Tibial artery (tissue), 4 donors: ENCODE results near the gene SAMD10.

Source experiments
- DNase-seq, 2 donors: peaks; one replicate each; pipeline ENCODE4 v3.0.0-alpha.2; 2019
- H3K27ac ChIP-seq, 2 donors: fragments of 200-600 bp; sonication (generic) in 1 of 2; 1 replicate in 1 of 2; 2 replicates in 1 of 2; pipeline ENCODE4 v1.5.1; 2018 to 2019; ENCODE audit warnings: mild to moderate bottlenecking in 1 of 2
- H3K27me3 ChIP-seq, 2 donors: fragments of 200-600 bp; sonication (generic) in 1 of 2; one replicate each; pipeline versions ENCODE4 v1.5.1 to v1.6.0; 2016 to 2019
- H3K36me3 ChIP-seq, 3 donors: fragments of 200-600 bp; sonication (generic) in 2 of 3; one replicate each; pipeline ENCODE4 v1.5.1; 2016 to 2019; ENCODE audit warnings: mild to moderate bottlenecking in 2 of 3
- H3K4me1 ChIP-seq, 4 donors: fragments of 200-600 bp; sonication (generic) in 2 of 4; 1 replicate in 3 of 4; 2 replicates in 1 of 4; pipeline ENCODE4 v1.5.1; 2016 to 2019
- H3K4me3 ChIP-seq, 2 donors: fragments of 200-600 bp; sonication (generic) in 1 of 2; 1 replicate in 1 of 2; 2 replicates in 1 of 2; pipeline ENCODE4 v1.5.1; 2018 to 2019; ENCODE audit warnings: mild to moderate bottlenecking in 2 of 2
- H3K9me3 ChIP-seq, 3 donors: fragments of 200-600 bp; sonication (generic) in 1 of 3; one replicate each; pipeline ENCODE4 v1.5.1; 2016 to 2019
- CTCF ChIP-seq, 2 experiments: fragments of 200-600 bp in 1 of 2; fragments of 450-650 bp in 1 of 2; IDR thresholded peaks; one replicate each; pipeline ENCODE4 v1.5.1; 2017 to 2019; ENCODE audit warnings: antibody characterized with exemption in 2 of 2, mild to moderate bottlenecking in 1 of 2, moderate library complexity in 1 of 2
- intact Hi-C: fragments of 100-400 bp; cut with DNase I; formaldehyde crosslinking; loops from one replicate; pipeline ENCODE4 v1.15.0; 2023; ENCODE audit warnings: low total_unique reads

The SAMD10 gene

DNA sequence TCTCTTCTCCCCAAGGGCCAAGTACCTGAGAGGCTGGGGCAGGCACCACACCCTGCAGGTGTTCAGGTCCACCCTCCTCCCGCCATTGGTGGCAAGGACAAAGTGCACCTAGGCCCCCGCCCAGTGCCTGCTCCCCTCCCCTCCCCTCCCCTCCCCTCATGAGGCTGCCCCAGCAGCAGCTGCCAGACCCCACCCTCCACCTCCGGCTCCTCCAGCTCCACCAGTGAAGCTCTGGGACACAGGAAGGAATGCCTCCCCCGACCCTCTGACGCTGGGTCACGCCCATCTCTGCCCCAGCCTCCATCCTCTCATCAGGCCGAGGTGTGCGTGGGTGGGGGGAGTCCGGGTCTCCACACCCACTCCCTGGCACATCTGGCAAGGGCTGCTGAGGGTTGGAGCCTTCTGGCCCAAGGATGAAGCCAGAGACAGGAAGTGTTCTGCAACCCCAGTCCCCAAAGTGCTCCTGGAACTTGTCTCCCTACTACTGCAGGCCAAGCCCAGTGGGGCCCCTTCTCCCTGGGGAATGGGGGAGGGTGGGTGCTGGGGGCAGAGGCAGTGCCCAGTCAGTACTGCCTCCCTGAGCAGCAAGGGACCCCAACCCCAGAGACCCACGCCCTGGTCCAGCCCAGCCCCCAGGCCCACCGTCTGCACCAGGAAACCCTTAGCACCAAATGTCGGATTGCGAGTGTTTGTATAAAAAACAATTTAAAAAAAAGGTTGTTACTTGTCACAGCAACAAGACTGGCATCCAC, 21.6 kb downstream of the SAMD10 start:
- intact Hi-C loops = no loop called here
- peak overlapping the region; percentile 67 to 96 for H3K27ac ChIP-seq
- no peaks in the 10 kb centered on the region for H3K9me3 ChIP-seq
- TF ChIP-seq CTCF (IDR thresholded peaks at IDR 0.05) = no peak
- no peaks in the 10 kb centered on the region for H3K27me3 ChIP-seq
- H3K4me3 ChIP-seq = peak overlapping the region in 1 of 2 donors; percentile 98
- H3K36me3 ChIP-seq = peaks cover 16 to 50% (median 29%) of the 10 kb centered on the region in 3 donors
- peaks cover 0 to 44% (median 31%) of the 10 kb centered on the region in 4 donors for H3K4me1 ChIP-seq
- DNase-seq = no peak

GRCh38 chr20:63957004-63957689, 22.3 kb downstream of the SAMD10 start:
- Histone ChIP-seq H3K36me3 (peaks cover 13 to 43% (median 23%) of the 10 kb centered on the region in 3 donors), H3K4me1 (peaks cover 0 to 52% (median 37%) of the 10 kb centered on the region in 4 donors), H3K27ac (peak overlapping the region; percentile 67 to 96), H3K4me3 (peak overlapping the region; percentile 92 to 98), H3K27me3 (no peaks in the 10 kb centered on the region), H3K9me3 (no peaks in the 10 kb centered on the region)
- peak in 1 of 2 experiments; percentile 26 for TF ChIP-seq CTCF (IDR thresholded peaks at IDR 0.05)
- peak; percentile 70 to 88 for DNase-seq
- intact Hi-C loops = no loop called here

DNA sequence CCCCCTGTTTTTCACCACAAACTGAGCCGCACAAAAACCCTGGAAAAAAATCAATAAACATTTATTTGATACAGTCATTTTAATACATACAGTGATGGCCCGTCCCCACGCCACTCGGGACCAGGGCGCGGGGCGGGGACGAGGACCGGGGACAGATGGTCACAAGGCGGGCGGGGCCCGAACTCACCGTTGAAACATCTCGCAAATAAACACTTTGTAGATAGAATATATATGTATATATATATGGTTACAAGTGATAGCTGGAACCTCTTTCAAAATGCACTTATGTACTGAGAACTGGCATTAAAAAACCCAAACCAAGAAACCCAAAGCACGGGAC, 22.8 kb downstream of the SAMD10 start:
- H3K9me3 ChIP-seq = no peaks in the 10 kb centered on the region
- peak overlapping the region; percentile 67 to 96 for H3K27ac ChIP-seq
- intact Hi-C loops = no loop called here
- peak overlapping the region; percentile 92 to 98 for H3K4me3 ChIP-seq
- no peak for TF ChIP-seq CTCF (IDR thresholded peaks at IDR 0.05)
- no peak for DNase-seq
- peaks cover 0 to 57% (median 42%) of the 10 kb centered on the region in 4 donors for H3K4me1 ChIP-seq
- H3K27me3 ChIP-seq = no peaks in the 10 kb centered on the region
- peaks cover 8 to 37% (median 18%) of the 10 kb centered on the region in 3 donors for H3K36me3 ChIP-seq

- Histone ChIP-seq H3K9me3 (no peaks in the 10 kb centered on the region), H3K36me3 (peaks cover 8 to 31% (median 12%) of the 10 kb centered on the region in 3 donors), H3K4me1 (peaks cover 0 to 63% (median 48%) of the 10 kb centered on the region in 4 donors), H3K27me3 (no peaks in the 10 kb centered on the region), H3K4me3 (peak within 1 kb of the TSS; percentile 92 to 98), H3K27ac (peak within 1 kb of the TSS; percentile 95 to 96)
- no peak for TF ChIP-seq CTCF (IDR thresholded peaks at IDR 0.05)
- intact Hi-C loops = no loop called here
- DNase-seq = peak; percentile 94 to 95
Measured at GRCh38 chr20:63955827-63956663, 23.4 kb downstream of the SAMD10 start, which contains the start of gene UCKL1. Gene UCKL1, minus strand, starts transcription at chr20:63956416. Its CDS starts 44 bp downstream, at chr20:63956372.

GRCh38 chr20:63955281-63955826, 24.1 kb downstream of the SAMD10 start:
- H3K27me3 ChIP-seq = no peaks in the 10 kb centered on the region
- H3K36me3 ChIP-seq = peaks cover 8 to 25% (median 11%) of the 10 kb centered on the region in 3 donors
- TF ChIP-seq CTCF (IDR thresholded peaks at IDR 0.05) = peak in 1 of 2 experiments; percentile 32
- H3K9me3 ChIP-seq = no peaks in the 10 kb centered on the region
- peak overlapping the region; percentile 92 to 98 for H3K4me3 ChIP-seq
- H3K27ac ChIP-seq = peak overlapping the region; percentile 95 to 96
- intact Hi-C loops = no loop called here
- no peak for DNase-seq
- H3K4me1 ChIP-seq = peaks cover 0 to 69% (median 55%) of the 10 kb centered on the region in 4 donors
